Stimulated activated CD4-positive, alpha-beta T cell treated with anti-CD3 and anti-CD28 coated beads, Interleukin-4, amount 100 ng/mL, for 4 hours (primary cell): ENCODE data around the gene PLCD4.

Experiments
- DNase-seq, 2 experiments: peaks; one replicate each; pipeline ENCODE4 v3.0.0-alpha.2; 2020

PLCD4 gene

DNA sequence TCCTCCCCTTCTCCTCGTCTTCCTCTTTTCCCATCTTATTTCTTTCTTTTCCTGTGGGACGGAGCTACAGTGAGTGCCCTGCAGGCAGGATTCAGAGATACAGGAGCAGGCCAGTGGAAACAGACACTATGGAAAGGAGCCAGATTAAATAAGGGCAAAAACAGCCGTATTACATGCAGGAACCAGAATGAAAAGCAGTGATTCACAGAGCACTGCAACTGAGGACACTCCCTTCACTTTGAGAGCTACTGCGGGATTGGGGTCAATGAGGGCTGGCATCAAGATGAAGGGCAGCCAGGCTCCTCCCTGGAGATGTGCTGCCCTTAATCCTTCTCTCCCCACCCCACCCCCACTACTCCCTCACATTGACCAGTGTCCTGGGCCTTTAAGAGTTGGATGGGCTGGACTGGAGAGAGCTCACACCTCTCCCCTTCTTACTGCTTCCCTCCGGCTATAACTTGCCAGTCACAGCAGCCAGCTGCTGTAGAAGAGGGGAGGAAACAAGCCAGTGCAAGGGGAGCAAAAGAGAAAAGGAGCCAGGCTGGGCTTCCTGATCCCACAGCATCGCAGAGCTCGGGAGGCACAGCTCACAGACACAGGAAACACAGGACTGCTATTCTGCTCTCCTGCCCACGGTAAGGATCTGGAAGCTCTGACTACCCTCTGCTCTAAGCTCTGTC is at the start of gene PLCD4:
PLCD4 (plus strand) TSS at position 464 of the 680 bp plus-strand sequence. CDS start 7,841 bp downstream, outside the sequence.
- DNase-seq, result no peak

DNA sequence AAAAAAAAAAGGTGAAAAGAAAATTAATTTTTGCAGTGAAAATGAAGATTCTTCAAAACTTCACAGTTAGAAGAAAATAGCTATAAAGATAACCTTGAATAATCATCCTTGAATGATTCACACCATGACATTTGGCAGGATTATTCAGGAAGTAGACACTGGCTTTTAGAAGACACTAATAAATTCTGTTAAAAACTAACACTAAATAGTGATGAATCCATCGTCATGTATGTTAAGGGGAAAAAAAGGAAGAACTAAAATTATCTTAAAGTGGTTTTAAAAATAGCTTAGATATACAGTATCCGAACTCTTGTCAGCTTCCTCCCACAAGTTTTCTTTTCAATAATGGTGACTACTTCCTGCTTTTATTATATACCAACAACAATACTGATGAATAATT is 49.8 kb upstream of the PLCD4 start:
- no peak for DNase-seq

DNA sequence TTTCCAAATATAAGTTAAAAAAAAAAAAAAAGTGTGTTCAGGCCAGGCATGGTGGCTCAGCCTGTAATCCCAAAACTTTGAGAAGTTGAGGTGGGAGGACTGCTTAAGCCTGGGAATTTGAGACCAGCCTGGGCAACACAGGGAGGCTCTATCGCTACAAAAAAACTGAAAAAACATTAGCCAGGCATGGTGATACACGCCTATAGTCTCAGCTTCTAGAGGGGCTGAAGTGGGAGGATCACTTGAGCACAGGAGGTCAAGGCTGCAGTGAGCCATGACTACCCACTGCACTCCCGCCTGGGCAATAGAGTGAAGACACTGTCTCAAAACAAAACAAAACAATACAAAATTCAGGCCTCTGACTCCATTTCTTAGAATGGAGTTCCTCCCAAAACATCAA is 48.7 kb upstream of the PLCD4 start:
- no peak for DNase-seq

DNA sequence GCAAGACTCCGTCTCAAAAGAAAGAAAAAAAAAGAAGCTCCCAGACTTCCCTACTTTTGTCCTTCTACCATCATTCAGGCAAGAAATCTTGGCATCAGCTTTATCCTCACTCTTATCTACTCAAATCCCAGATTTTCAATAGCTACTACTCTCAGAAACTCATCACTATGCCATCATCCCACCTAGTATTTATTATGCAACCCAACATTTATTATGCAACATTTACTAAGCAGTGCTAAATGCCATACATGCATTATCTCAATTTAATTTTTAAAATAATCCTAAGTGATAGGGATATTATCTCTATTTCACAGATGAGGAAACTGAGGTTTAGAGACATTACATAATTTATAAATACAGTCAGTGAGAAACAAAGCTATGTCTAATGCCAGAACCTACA is 43.6 kb upstream of the PLCD4 start:
- no peak for DNase-seq

DNA sequence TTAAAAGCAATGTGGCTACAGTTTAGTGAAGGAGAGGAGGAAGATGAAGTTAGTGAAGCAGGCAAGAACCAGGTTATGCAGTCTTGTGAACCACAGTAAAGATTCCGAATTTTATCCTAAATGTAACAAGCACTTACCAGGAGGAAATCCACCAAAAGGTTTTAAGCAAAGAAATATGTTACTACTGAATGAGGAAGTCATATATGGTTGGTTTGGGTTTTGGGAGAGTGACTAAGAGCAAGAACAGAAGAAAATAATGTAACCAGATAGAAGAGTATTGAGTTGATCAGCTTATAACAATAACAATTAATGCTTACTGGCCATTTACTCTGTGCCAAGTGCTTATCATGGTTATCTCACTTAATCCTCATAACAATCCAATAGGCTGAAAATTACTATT is 41.4 kb upstream of the PLCD4 start:
- DNase-seq, result no peak

DNA sequence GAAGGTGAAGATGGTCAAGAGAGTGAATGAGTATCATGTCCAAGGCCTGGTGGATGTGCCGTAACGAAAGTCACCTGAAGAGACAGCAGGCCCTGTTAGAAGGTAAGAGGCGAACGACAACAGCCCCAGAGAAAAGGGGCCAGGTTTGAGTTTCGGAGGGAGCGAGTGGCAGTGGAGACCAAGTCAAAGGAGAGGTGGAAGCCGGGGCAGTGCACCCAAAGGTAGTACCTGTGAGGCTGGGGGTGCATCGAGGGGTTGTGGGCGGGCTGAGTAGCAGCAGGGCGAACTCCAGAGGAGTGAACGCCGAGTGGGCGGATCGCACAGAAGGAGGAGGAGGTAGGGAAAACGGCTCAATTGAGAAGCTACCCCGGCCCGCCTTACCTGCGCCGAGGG is 39.9 kb upstream of the PLCD4 start:
- DNase-seq, result peak in 1 of 2 experiments; percentile 82

DNA sequence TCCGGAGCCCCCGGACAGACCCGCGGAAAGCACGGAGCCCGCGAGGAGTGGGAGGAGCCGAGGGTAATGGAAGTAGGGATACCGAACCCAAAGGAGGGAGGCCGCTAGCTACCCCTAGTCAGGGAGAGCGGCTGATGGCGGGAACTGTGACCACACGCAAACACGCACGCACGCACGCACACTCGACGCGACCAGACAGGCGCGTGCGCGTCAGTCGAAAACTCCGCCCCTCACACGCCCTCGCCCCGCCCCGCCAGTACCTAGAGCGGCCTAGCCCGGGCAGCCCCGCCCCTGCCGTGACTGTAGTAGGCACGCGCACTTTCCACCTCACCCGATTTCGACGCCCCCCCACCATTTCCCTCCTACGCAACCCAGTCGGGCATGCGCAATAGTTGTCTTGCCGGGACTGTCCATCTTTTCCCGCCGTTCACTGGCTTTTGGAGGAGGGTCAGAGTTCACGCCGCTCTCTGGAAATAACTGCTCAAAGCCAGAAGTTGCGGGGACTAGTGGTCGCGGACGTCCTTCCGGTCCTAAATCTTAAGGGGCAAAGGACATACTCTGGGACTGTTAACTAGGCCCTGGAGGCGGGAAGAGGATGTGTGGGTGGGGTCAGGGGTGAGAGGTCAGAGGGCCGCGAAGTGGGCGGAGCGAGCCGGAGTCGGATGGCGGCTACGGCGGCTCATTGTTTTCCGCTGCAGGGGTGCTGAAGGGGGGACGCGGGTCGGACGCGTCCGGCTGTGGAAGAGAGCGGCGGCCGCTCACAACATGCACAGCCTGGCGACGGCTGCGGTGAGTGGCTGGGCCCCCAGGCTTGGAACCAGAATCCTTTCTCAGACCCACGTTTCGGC is 39.3 kb upstream of the PLCD4 start, which contains the start of the genes CNOT9 and USP37:
CNOT9 (plus strand) TSS at position 650 of the 848 bp plus-strand sequence; CDS start at position 766, 116 bp downstream.
USP37 (minus strand) TSS at position 162 of the 848 bp plus-strand sequence. CDS start 9,698 bp downstream, outside the sequence.
- peak; percentile 99 to 100 for DNase-seq

DNA sequence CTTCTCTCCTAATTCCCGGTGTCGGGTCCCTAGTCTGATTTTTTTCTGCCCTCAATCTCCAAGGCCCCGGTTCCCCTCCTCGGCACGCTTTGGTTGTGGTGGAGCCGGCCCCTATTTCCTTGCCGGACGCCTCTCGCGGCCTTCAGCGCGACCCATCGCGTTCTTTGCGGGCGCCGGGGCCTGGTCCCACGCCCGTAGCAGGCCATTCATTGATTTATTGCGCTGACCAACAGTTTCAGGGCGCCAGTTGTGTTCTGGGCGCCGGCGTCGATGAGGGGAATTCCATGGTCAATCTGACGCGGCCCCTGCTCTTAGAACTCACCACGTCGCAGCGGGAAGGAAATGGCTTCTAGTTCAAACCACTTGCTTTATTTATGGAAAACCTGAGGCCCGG is 38.7 kb upstream of the PLCD4 start:
- DNase-seq, result peak; percentile 49 to 50

DNA sequence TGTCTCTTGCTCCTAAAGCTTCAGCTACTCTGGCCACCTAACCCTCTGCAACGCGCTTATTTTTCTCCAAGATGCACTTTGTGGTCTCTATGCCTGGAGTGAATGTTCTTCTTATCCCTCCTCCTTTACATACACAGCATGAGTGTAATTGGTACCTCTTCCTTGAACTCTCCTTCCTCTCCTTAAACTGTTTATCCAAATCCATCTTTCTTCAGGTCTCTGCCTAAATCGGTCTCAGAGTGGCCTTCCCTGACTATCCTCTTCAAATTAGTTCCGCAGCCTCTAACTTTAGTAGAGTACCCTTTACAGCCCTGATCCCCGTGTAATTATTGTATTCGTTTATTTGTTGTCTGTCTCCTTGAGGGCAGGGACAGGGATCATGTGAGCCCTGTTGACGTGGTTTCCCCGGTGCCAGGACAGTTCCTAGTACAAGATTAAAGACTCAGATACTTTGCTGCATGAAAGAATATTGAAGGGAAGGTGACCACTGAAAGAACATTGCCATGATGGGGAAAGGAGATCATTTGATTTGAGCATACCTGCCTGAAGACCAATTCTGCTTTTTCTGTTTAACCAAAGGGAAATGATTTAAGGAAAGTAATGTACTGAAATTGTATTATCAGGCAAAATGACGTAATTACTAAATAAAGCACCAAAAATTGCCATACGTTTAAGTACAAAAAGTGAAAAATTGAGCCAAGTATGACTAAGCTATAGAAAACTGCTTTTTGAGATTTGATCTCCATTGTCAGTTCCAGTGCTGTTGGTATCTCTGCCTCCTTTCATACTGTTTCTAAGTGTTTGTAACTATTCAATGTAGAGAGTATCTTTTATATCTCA is 37.8 kb upstream of the PLCD4 start:
- DNase-seq, result no peak

DNA sequence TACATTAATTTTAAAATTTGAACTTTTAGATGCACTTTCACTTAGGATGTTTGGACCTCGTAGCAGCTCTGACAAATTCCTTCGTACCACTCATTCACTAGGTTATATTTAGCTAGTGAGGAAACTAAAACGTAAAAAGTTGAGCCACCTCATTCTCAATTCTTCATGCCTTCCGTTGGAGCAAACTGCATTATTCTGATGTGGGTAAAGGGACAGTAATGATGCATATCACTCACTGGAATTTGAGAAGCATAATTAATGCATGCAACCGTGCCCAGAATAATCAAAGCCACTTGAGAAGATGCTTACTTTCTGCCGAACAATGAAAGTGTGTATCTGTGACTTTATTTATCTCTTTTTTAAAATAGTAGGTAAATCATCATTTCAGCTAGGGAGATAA is 36.8 kb upstream of the PLCD4 start:
- DNase-seq, result no peak

DNA sequence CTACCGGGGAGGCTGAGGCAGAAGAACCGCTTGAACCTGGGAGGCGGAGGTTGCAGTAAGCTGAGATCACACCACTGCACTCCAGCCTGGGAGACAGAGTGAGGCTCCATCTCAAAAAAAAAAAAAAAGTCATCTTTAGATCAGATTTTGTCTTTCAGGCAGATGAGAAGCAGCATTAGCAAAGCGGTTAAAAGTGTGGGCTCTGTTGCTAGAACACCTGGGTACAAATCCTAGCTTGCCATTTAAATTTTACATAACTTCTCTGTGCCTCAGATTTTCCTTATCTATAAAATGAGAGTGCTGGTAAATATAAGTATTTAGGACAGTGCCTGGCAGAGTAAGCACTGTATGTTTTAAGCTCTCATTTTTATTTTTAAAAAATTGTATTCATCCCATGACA is 30.8 kb upstream of the PLCD4 start:
- no peak for DNase-seq

DNA sequence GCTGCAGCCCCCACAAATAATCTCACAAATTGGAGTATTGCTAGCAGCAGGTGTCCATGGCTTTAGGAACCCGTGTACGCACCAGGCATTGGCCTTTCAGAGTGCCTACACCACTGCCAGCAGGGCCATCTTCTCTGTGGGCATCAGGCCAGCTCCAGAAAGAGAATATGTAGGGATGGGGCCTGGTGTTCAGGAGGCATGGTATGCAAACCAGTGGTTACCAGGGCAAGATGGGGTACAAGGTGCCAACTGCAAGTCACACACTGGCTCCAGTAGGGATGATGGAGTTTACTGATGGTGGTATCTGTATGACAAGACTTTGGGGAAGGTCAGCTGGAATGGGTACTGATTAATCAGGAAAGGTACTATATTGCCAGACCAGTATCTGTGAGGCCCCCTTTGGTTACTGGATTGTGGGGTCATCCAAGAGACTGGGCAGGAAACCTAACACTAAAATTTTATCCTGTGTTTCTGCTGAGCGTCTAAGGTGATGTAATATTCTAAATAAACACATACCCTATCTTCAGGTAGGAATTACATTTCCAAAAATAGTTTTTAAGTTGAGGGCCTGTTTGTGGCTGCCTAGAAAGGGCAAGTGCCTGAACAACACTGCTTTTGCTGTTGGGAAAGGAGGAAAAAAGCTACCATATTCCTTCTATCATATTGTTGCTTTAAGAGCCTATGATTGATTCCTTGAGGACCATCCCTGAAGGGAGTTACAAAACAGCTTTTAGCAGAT is 30.0 kb upstream of the PLCD4 start:
- no peak for DNase-seq

DNA sequence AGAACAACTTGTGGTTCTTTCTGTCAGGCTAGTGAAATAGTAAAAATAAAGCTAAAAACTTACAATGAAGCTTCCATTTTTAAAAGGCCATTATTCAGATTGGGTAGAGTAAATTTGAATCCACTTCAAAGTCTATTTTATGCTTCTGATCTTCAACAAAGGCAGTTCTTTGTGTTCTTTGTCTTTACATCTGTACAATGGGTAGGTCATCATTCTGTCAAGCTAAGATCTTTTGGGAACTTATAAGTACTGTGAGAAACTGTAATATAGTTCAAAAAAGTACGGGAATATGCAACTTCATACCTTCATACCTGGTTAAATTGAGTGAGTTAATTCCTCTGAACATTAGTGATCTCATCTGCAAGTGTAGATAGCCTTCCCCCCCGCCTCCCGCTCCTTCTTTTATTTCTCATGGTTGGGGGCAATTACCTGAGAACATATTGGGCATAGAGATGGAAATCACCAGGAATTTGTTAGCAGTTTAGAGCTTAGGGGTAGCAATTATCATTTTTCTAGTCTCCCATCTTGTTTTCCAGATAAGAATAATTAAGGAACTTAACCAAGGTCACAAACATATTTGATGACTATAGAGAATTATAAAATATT is 29.3 kb upstream of the PLCD4 start:
- DNase-seq, result no peak

DNA sequence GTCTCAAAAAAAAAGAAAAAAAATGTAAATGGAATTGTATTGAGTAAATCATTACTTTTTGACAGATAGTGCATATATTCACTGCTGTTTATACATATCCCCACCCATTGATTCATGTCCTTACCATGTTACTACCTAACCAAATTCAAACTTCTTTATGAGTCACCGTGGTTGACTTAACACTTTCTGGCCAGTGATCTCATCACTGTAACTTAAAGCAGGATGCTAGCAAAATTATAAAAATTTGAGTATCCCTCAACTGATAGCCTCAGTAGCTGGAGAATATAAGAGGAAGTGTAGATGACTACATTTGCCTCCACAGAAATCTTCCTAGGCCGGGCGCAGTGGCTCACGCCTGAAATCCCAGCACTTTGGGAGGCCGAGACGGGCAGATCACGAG is 25.6 kb upstream of the PLCD4 start:
- no peak for DNase-seq

DNA sequence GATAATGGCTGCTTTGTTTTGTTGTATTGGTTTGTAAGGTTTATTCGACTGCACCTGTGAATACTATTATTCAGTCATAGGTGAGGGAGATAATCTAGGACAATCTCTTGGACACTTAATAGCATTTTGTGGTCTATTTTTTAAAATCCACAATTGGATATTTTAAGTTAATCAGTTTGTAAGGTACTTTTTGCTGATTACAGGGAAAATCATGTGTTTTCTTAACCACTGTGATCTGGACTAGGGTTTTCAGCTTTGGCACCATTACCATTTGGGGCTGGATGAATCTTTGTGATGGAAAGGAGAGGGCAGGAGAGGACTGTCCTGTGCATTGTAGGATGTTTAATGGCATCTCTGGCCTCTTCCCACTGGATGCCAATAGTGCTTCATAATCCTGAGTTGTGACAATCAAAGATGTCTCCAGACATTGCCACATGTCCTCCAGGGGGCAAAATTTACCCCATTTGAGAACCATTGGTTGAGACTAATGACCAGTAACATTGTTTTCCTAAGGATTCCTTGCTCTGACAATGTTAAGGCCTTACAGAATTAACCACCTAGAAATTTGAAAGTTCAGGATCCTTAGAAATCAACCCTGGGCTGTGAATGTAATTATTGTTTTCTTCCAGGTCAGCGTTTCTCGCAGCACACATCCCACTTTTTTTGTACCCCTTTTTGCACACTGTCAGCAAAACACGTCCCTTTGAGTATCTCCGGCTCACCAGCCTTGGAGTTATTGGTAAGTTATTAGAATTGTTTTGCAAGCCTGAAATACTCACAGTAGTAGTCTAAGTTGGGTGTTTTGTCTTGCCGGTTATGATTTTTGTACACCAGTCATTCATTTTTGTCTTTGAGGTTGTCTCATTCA is 23.5 kb upstream of the PLCD4 start:
- DNase-seq, result no peak

DNA sequence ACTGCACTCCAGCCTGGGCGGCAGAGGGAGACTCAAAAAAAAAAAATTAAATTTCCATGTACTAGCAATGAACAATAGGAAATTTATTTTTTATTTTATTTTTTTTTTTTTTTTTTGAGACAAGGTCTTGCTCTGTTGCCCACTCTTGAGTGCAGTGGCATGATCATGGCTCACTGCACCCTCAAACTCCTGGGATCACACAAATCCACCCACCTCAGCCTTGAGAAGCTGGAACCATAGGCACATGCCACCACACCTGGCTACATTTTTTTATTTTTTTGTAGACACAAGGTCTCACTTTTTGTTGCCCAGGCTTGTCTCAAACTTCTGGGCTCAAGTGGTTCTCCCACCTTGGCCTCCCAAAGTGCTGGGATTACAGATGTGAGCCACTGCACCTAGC is 22.2 kb upstream of the PLCD4 start:
- DNase-seq, result no peak

DNA sequence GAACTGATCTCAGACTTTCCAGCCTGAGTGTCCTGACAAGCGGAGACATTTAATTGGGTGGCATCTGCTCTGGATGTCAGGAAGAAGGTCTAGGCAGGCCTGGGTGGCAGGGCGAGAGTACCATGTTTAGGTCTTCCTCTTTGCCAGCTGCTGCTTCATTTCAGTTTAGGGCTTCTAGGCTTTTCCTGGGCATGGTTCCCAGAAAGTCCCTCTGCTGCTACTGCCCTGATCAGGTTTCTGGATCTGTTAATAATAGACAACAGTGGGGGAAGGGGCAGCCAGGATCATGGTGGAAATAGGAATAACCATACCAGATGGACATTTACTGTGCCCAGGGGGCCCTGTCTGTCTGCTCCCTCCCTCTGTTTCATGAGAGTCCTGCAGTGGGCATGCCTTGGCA is 2.3 kb upstream of the PLCD4 start:
- no peak for DNase-seq

DNA sequence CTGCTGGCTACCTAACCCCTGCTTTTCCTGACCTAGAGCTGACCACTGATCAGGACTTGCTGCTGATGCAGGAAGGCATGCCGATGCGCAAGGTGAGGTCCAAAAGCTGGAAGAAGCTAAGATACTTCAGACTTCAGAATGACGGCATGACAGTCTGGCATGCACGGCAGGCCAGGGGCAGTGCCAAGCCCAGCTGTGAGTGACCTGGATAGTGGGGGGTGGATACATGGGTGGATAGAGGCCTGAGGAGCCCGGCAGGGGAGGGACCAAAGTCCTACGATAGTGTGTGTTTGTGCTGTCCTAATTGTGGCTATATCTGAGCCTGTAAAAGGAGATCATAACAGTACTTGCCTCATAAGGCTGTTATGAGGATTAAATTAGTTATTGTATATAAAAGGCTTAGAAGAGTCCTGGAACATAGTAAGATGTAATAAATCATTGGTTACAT is 8.2 kb downstream of the PLCD4 start:
- DNase-seq, result no peak

DNA sequence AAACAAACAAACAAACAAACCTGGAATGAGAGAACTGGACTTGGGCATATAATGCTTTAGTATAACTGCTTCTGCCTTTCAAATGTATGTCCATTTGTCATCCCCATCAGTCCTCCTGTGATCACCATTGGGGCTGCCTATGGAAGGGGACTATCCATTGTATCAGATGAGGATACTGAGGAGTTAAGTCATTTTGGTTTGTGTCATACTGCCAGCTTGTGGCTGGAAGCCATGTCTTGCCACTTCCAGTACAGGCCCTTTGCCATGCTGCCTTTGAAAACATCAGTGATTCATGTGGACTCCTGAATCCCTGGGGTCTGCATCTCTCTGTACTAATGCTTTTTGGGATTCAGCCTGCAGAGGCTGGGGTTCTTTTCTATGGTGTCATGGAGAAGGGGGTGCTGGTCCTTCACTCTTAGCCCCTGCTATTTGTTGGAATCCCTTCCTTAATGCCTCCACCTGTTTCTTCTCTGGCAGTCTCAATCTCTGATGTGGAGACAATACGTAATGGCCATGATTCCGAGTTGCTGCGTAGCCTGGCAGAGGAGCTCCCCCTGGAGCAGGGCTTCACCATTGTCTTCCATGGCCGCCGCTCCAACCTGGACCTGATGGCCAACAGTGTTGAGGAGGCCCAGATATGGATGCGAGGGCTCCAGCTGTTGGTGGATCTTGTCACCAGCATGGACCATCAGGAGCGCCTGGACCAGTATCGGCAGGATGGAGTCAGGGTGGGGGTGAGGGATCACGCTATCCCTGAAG is 10.6 kb downstream of the PLCD4 start:
- no peak for DNase-seq

DNA sequence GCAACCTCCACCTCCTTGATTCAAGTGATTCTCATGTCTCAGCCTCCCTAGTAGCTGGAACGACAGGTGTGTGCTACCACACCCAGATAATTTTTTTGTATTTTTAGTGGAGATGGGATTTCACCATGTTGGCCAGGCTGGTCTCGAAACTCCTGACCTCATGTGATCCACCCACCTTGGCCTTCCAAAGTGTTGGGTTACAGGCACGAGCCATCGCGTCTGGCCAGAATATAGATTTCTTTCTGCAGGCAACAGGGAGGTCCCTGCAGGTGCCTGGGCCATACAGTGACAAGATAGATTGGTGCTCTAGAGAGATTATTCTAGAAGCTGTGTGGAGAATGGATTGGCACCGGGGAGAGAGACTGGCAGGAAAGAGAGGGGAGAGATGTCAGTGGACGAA is 13.3 kb downstream of the PLCD4 start:
- DNase-seq, result no peak
